Activated B cell treated with CpG ODN at 0.5 μM for 24 hours (primary cell): Measurements from ENCODE around the gene TJP2. TPM values are rescaled to one million over a fixed set of nuclear protein-coding genes. Genes with fewer than 3 reads are reported as not detected.

ENCODE experiments used
- ATAC-seq: fragments of 200-7000 bp; cut with Tn5 transposase; one replicate; pipeline ENCODE4 v1.10.0; 2021; ENCODE audit warnings: low read depth, mild to moderate bottlenecking, moderate library complexity
- CTCF ChIA-PET: fragments of 350-600 bp; sonication (Branson Sonifier 250); formaldehyde crosslinking; loops from one replicate; lab custom pipeline; 2021; ENCODE audit warnings: antibody characterized with exemption; lab: Charles Lee
- POLR2A ChIA-PET: fragments of 350-600 bp; sonication (Branson Sonifier 250); formaldehyde crosslinking; loops from one replicate; lab custom pipeline; 2021; ENCODE audit warnings: antibody characterized with exemption; lab: Charles Lee
- DNase-seq: peaks from one replicate; pipeline ENCODE4 v3.0.0; 2022
- H3K27ac Mint-ChIP-seq: one replicate; pipeline ENCODE4 v1.8.0; 2020; ENCODE audit warnings: mixed read lengths
- H3K27me3 Mint-ChIP-seq: one replicate; pipeline ENCODE4 v1.8.0; 2021; ENCODE audit warnings: mixed read lengths
- H3K36me3 Mint-ChIP-seq: one replicate; pipeline ENCODE4 v1.8.0; 2021; ENCODE audit warnings: low read depth, mixed read lengths
- H3K4me1 Mint-ChIP-seq: one replicate; pipeline ENCODE4 v1.8.0; 2021; ENCODE audit warnings: mixed read lengths
- H3K4me3 Mint-ChIP-seq: one replicate; pipeline ENCODE4 v1.8.0; 2020; ENCODE audit warnings: mild to moderate bottlenecking, mixed read lengths
- H3K9me3 Mint-ChIP-seq: one replicate; pipeline ENCODE4 v1.8.0; 2020; ENCODE audit warnings: mixed read lengths
- CTCF ChIP-seq: fragments of 200-600 bp; IDR thresholded peaks from one replicate; pipeline ENCODE4 v1.8.0; 2022; ENCODE audit warnings: antibody characterized with exemption, mild to moderate bottlenecking
- intact Hi-C: fragments of 100-400 bp; cut with micrococcal nuclease; formaldehyde crosslinking; loops from one replicate; pipeline ENCODE4 v1.15.1; 2024
- total RNA-seq: library from RNA; stranded (reverse); gene quantifications from 2 replicates; pipeline ENCODE4 v1.2.3, GENCODE V29; 2022

The TJP2 gene
- total RNA-seq, 1 donor from 2014 or later = 4.7 TPM

DNA sequence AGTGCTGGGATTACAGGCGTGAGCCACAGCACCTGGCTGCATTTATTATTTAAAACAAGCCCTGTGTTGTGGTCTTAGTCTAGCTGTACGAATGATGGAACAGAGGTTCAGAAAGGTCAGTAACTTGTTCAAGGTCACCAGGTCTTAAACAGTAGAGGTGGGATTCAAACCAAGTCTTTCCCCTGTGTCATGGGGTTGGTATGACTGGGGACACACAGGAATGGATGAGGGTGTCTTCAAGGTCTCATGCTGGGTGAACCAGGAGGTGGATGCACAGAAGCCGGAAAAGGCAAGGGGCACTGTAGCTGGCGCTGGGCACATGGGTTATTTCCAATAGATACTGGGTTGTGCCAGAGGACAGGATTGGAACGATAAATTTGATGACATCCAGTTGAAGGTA lies 32.2 kb upstream of the TJP2 start:
- no peak overlapping the region for H3K4me3 Mint-ChIP-seq
- no peak overlapping the region for H3K27ac Mint-ChIP-seq
- ChIA-PET CTCF (no interaction called here), POLR2A (no interaction called here)
- no peaks in the 10 kb centered on the region for H3K27me3 Mint-ChIP-seq
- no peaks in the 10 kb centered on the region for H3K9me3 Mint-ChIP-seq
- H3K36me3 Mint-ChIP-seq = no peaks in the 10 kb centered on the region
- no peaks in the 10 kb centered on the region for H3K4me1 Mint-ChIP-seq
- intact Hi-C loops = no loop called here
- ATAC-seq (no peak), DNase-seq (no peak)
- TF ChIP-seq CTCF = no peak

- intact Hi-C loops = no loop called here
- H3K36me3 Mint-ChIP-seq = no peaks in the 10 kb centered on the region
- H3K27ac Mint-ChIP-seq = no peak overlapping the region
- no peaks in the 10 kb centered on the region for H3K4me1 Mint-ChIP-seq
- CTCF ChIA-PET = no interaction called here
- POLR2A ChIA-PET = no interaction called here
- no peaks in the 10 kb centered on the region for H3K9me3 Mint-ChIP-seq
- DNase-seq = no peak
- no peak for TF ChIP-seq CTCF
- no peak for ATAC-seq
- no peaks in the 10 kb centered on the region for H3K27me3 Mint-ChIP-seq
- no peak overlapping the region for H3K4me3 Mint-ChIP-seq
These were observed 30.8 kb upstream of the TJP2 start for GRCh38 chr9:69143291-69143690.

DNA sequence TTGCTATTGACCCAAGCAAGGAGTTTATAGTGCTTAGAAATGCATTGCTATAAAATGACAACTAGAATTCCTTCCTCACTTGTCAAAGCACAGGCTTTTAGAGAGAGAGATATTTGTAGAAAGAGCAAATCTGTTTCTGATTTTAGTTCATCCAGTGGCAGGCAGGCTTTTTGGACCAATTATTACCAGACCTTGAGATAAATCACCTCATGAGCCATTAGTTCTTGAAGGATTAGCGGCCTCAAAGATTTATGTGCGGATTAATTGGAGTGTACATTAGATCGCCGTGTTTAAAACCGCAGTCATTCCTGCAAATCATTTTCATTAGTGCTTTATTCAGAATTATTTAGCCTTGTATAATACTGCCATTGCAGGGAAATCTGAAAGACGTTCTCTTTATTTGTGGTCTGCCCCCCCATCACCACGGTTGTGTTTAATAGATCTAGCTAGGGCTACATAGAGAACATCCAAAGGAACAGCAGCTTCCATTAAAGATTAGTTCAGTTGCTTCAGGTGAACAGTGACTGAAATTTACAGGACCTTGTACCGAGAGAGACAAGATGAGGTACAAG lies 28.8 kb upstream of the TJP2 start:
- POLR2A ChIA-PET = no interaction called here
- Mint-ChIP-seq H3K4me3 (no peak overlapping the region), H3K9me3 (no peaks in the 10 kb centered on the region), H3K4me1 (no peaks in the 10 kb centered on the region), H3K27me3 (no peaks in the 10 kb centered on the region), H3K27ac (no peak overlapping the region), H3K36me3 (no peaks in the 10 kb centered on the region)
- CTCF ChIA-PET = no interaction called here
- ATAC-seq (no peak), DNase-seq (no peak)
- TF ChIP-seq CTCF = no peak
- intact Hi-C loops = no loop called here

- H3K4me1 Mint-ChIP-seq = peaks cover 1% of the 10 kb centered on the region
- no peaks in the 10 kb centered on the region for H3K9me3 Mint-ChIP-seq
- no peaks in the 10 kb centered on the region for H3K36me3 Mint-ChIP-seq
- TF ChIP-seq CTCF = no peak
- CTCF ChIA-PET = no interaction called here
- ATAC-seq = no peak
- no peak overlapping the region for H3K27ac Mint-ChIP-seq
- POLR2A ChIA-PET = no interaction called here
- H3K27me3 Mint-ChIP-seq = no peaks in the 10 kb centered on the region
- no peak overlapping the region for H3K4me3 Mint-ChIP-seq
- intact Hi-C loops = no loop called here
- no peak for DNase-seq
These were observed 26.8 kb upstream of the TJP2 start for GRCh38 chr9:69147041-69147834.

DNA sequence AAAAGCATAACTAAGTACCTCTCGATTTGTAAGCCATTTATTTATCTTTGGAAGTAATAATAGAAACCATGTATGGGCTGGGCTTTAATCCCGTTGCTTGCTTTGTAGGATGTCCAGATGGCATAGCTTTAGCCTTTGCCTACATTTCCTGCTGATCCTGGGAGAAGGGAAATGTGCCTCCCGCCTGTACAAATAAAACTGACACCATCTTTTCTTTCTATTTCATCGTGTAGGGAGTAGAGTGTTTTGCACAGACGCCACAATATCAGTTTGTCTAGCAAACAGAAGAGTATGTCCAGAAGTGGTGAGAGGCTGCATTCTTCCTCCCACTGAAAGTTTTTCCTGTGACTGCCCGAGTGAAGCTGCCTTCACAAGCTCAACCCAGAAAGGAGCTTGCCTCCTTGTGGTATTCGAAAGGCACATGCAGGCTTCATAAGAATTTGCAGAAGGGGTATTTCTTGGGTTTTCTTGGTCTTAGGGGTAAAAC lies 24.7 kb upstream of the TJP2 start:
- Mint-ChIP-seq H3K36me3 (no peaks in the 10 kb centered on the region), H3K27me3 (no peaks in the 10 kb centered on the region), H3K27ac (no peak overlapping the region), H3K4me1 (peaks cover 4% of the 10 kb centered on the region), H3K9me3 (peaks cover 2% of the 10 kb centered on the region), H3K4me3 (no peak overlapping the region)
- POLR2A ChIA-PET = no interaction called here
- intact Hi-C loops = loop anchor here (2.0 kb wide), 1 partner anchor 67 kb away; no protein-coding TSS in a partner anchor
- ATAC-seq = no peak
- no peak for DNase-seq
- CTCF ChIA-PET = no interaction called here
- no peak for TF ChIP-seq CTCF
